Measurements from ENCODE around the gene ERICH6.
"Not testable (repeated sequence)": the region's sequence is repeated elsewhere in the genome, so short reads cannot be mapped to it uniquely, and the experiment has no call there.

Gene ERICH6

GRCh38 chr3:150636258-150636657 lies 67.5 kb downstream of the ERICH6 start:
- Histone ChIP-seq H3K4me1 (ENCODE audit: insufficient read depth, low read length) (peaks cover 7% of the 10 kb centered on the region), H3K9me3 (ENCODE audit: low read length) (no peaks in the 10 kb centered on the region), H2AFZ (ENCODE audit: low read depth, low read length) (no peak overlapping the region), H3K27me3 (ENCODE audit: insufficient read depth, low read length) (no peaks in the 10 kb centered on the region), H3K4me3 (ENCODE audit: low read length) (no peak overlapping the region), H3K36me3 (ENCODE audit: insufficient read depth, low read length) (peaks cover 2% of the 10 kb centered on the region)

- Histone ChIP-seq H3K36me3 (ENCODE audit: insufficient read depth, low read length) (peaks cover 8% of the 10 kb centered on the region), H2AFZ (ENCODE audit: low read depth, low read length) (no peak overlapping the region), H3K4me1 (ENCODE audit: insufficient read depth, low read length) (peaks cover 7% of the 10 kb centered on the region), H3K27me3 (ENCODE audit: insufficient read depth, low read length) (no peaks in the 10 kb centered on the region), H3K9me3 (ENCODE audit: low read length) (no peaks in the 10 kb centered on the region), H3K4me3 (ENCODE audit: low read length) (no peak overlapping the region)
Observed at GRCh38 chr3:150635526-150635925, 68.2 kb downstream of the ERICH6 start.

- no peaks in the 10 kb centered on the region for H3K9me3 ChIP-seq (ENCODE audit: low read length)
- no peak overlapping the region for H3K4me3 ChIP-seq (ENCODE audit: low read length)
- H3K27me3 ChIP-seq (ENCODE audit: insufficient read depth, low read length) = no peaks in the 10 kb centered on the region
- no peak overlapping the region for H2AFZ ChIP-seq (ENCODE audit: low read depth, low read length)
- H3K4me1 ChIP-seq (ENCODE audit: insufficient read depth, low read length) = peaks cover 7% of the 10 kb centered on the region
- H3K36me3 ChIP-seq (ENCODE audit: insufficient read depth, low read length) = peaks cover 12% of the 10 kb centered on the region
Observed at GRCh38 chr3:150635076-150635475, 68.6 kb downstream of the ERICH6 start.

- Histone ChIP-seq H3K27me3 (ENCODE audit: insufficient read depth, low read length) (no peaks in the 10 kb centered on the region), H3K4me1 (ENCODE audit: insufficient read depth, low read length) (peaks cover 7% of the 10 kb centered on the region), H3K4me3 (ENCODE audit: low read length) (no peak overlapping the region), H3K9me3 (ENCODE audit: low read length) (no peaks in the 10 kb centered on the region), H3K36me3 (ENCODE audit: insufficient read depth, low read length) (peaks cover 29% of the 10 kb centered on the region), H2AFZ (ENCODE audit: low read depth, low read length) (no peak overlapping the region)
Observed at GRCh38 chr3:150631515-150632221, 72.1 kb downstream of the ERICH6 start.

- H2AFZ ChIP-seq (ENCODE audit: low read depth, low read length) = no peak overlapping the region
- H3K4me3 ChIP-seq (ENCODE audit: low read length) = no peak overlapping the region
- H3K27me3 ChIP-seq (ENCODE audit: insufficient read depth, low read length) = no peaks in the 10 kb centered on the region
- H3K9me3 ChIP-seq (ENCODE audit: low read length) = no peaks in the 10 kb centered on the region
- H3K4me1 ChIP-seq (ENCODE audit: insufficient read depth, low read length) = no peaks in the 10 kb centered on the region
- peaks cover 51% of the 10 kb centered on the region for H3K36me3 ChIP-seq (ENCODE audit: insufficient read depth, low read length)
Observed at GRCh38 chr3:150627557-150627956, 76.2 kb downstream of the ERICH6 start.

GRCh38 chr3:150626148-150626930 lies 77.4 kb downstream of the ERICH6 start:
- H3K27me3 ChIP-seq (ENCODE audit: insufficient read depth, low read length) = no peaks in the 10 kb centered on the region
- H3K4me1 ChIP-seq (ENCODE audit: insufficient read depth, low read length) = no peaks in the 10 kb centered on the region
- no peak overlapping the region for H2AFZ ChIP-seq (ENCODE audit: low read depth, low read length)
- peaks cover 50% of the 10 kb centered on the region for H3K36me3 ChIP-seq (ENCODE audit: insufficient read depth, low read length)
- no peak overlapping the region for H3K4me3 ChIP-seq (ENCODE audit: low read length)
- H3K9me3 ChIP-seq (ENCODE audit: low read length) = no peaks in the 10 kb centered on the region

- H3K9me3 ChIP-seq (ENCODE audit: low read length) = no peaks in the 10 kb centered on the region
- H3K36me3 ChIP-seq (ENCODE audit: insufficient read depth, low read length) = peaks cover 37% of the 10 kb centered on the region
- H2AFZ ChIP-seq (ENCODE audit: low read depth, low read length) = no peak overlapping the region
- no peaks in the 10 kb centered on the region for H3K27me3 ChIP-seq (ENCODE audit: insufficient read depth, low read length)
- no peaks in the 10 kb centered on the region for H3K4me1 ChIP-seq (ENCODE audit: insufficient read depth, low read length)
- no peak overlapping the region for H3K4me3 ChIP-seq (ENCODE audit: low read length)
Observed at GRCh38 chr3:150623945-150624344, 79.8 kb downstream of the ERICH6 start.

- H3K27me3 ChIP-seq (ENCODE audit: insufficient read depth, low read length); H3K4me3 ChIP-seq (ENCODE audit: low read length); H2AFZ ChIP-seq (ENCODE audit: low read depth, low read length); H3K4me1 ChIP-seq (ENCODE audit: insufficient read depth, low read length); H3K9me3 ChIP-seq (ENCODE audit: low read length): not testable (repeated sequence)
- H3K36me3 ChIP-seq (ENCODE audit: insufficient read depth, low read length) = peaks cover 41% of the 10 kb centered on the region
Observed at GRCh38 chr3:150622955-150623354, 80.8 kb downstream of the ERICH6 start.

- no peaks in the 10 kb centered on the region for H3K4me1 ChIP-seq (ENCODE audit: insufficient read depth, low read length)
- H3K36me3 ChIP-seq (ENCODE audit: insufficient read depth, low read length) = peaks cover 18% of the 10 kb centered on the region
- H3K9me3 ChIP-seq (ENCODE audit: low read length) = peaks cover 4% of the 10 kb centered on the region
- no peaks in the 10 kb centered on the region for H3K27me3 ChIP-seq (ENCODE audit: insufficient read depth, low read length)
- H2AFZ ChIP-seq (ENCODE audit: low read depth, low read length) = no peak overlapping the region
- no peak overlapping the region for H3K4me3 ChIP-seq (ENCODE audit: low read length)
Observed at GRCh38 chr3:150620002-150620689, 83.6 kb downstream of the ERICH6 start.

- H3K9me3 ChIP-seq (ENCODE audit: low read length) = peaks cover 12% of the 10 kb centered on the region
- no peak overlapping the region for H2AFZ ChIP-seq (ENCODE audit: low read depth, low read length)
- H3K4me1 ChIP-seq (ENCODE audit: insufficient read depth, low read length) = no peaks in the 10 kb centered on the region
- H3K4me3 ChIP-seq (ENCODE audit: low read length) = no peak overlapping the region
- no peaks in the 10 kb centered on the region for H3K27me3 ChIP-seq (ENCODE audit: insufficient read depth, low read length)
- H3K36me3 ChIP-seq (ENCODE audit: insufficient read depth, low read length) = peaks cover 19% of the 10 kb centered on the region
Observed at GRCh38 chr3:150613709-150614480, 89.8 kb downstream of the ERICH6 start.

- peaks cover 12% of the 10 kb centered on the region for H3K36me3 ChIP-seq (ENCODE audit: insufficient read depth, low read length)
- H3K4me1 ChIP-seq (ENCODE audit: insufficient read depth, low read length) = no peaks in the 10 kb centered on the region
- H3K4me3 ChIP-seq (ENCODE audit: low read length) = no peak overlapping the region
- H3K27me3 ChIP-seq (ENCODE audit: insufficient read depth, low read length) = no peaks in the 10 kb centered on the region
- H3K9me3 ChIP-seq (ENCODE audit: low read length) = peaks cover 12% of the 10 kb centered on the region
- H2AFZ ChIP-seq (ENCODE audit: low read depth, low read length) = no peak overlapping the region
Observed at GRCh38 chr3:150613034-150613433, 90.7 kb downstream of the ERICH6 start.

- Histone ChIP-seq H3K9me3 (ENCODE audit: low read length) (peaks cover 12% of the 10 kb centered on the region), H3K27me3 (ENCODE audit: insufficient read depth, low read length) (no peaks in the 10 kb centered on the region), H3K36me3 (ENCODE audit: insufficient read depth, low read length) (peaks cover 12% of the 10 kb centered on the region), H2AFZ (ENCODE audit: low read depth, low read length) (no peak overlapping the region), H3K4me3 (ENCODE audit: low read length) (no peak overlapping the region), H3K4me1 (ENCODE audit: insufficient read depth, low read length) (peaks cover 4% of the 10 kb centered on the region)
Observed at GRCh38 chr3:150612494-150612893, 91.2 kb downstream of the ERICH6 start.
